NCI-H2227 (cell line): ENCODE results near the gene YPEL1.
"Not testable (repeated sequence)": the region's sequence is repeated elsewhere in the genome, so short reads cannot be mapped to it uniquely, and the experiment has no call there.

Experiments used
- DNase-seq: peaks from one replicate; lab custom pipeline; 2025; ENCODE audit not compliant: unreplicated experiment; lab: John Stamatoyannopoulos, UW

Gene YPEL1

DNA sequence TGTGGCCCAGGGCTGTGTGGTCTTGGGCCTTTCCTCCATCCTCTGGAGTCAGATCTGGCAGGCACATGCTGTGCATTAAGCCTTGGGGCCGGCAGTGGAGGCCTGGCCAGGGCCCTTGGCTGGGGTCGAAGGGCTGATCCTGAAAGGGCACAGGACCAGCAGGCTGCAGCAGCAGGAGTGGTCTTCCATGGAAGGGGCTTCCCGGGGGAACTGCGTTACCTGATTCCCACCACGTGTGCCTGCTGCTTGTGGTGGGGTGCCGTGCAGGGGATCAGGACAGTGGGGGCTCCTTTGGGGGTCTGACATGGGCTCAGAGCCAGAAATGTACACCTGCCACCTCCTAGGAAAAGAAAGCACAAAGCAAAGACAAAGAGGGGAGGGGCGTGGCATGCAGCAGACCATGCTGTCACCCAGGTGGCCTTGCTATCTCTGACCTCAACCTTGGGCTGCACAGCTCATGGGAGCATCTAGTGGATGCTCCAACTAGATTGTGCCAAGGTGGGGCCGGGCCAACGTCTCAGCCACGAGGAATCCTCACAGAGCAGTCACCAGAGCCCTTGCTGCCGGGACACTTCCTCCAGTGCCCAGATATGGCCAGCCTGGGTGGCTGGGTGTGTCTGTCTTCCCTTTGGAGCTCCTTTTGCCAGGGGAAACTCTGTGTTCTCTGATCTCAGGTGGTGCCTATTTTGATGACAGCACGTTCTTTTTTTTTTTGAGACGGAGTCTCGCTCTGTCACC, 17.9 kb upstream of the YPEL1 start:
- no peak for DNase-seq

DNA sequence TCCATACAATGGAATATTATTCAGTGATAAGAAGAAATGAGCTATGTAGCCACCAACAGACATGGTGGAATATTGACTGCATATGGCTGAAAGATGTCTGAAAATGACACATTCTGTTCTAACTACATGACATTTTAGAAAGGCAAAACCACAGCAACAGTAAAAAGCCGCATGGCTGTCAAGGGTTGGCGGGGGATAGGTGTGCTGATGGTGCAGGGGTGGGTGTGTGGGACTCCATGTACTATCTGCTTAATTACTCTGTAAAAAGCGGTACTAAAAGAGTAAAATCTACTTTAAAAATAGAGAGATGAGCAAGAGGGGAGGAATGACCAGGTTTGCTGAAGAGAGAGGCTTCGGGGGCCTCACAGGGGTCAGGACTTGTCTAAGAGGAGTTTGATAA, 16.7 kb upstream of the YPEL1 start:
- DNase-seq, result no peak

DNA sequence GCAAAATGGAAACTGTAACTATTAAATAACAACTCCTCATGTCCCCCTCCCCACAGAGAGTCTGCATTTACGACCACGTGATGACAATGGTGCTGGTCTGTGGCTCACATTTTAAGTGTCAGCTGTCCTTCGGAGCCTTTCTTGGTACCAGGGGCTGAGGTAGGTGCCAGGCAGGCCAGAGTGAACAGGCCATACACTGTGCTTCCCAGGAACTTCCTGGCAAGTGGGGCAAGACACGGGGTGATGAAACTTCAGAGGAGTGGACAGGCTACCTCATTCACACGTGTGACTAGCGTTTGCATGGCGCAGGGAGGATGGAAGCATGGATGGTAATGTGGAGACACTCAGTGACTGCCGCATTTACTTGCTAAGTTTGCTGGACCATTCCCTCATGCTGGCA, 10.4 kb upstream of the YPEL1 start:
- DNase-seq, result no peak

DNA sequence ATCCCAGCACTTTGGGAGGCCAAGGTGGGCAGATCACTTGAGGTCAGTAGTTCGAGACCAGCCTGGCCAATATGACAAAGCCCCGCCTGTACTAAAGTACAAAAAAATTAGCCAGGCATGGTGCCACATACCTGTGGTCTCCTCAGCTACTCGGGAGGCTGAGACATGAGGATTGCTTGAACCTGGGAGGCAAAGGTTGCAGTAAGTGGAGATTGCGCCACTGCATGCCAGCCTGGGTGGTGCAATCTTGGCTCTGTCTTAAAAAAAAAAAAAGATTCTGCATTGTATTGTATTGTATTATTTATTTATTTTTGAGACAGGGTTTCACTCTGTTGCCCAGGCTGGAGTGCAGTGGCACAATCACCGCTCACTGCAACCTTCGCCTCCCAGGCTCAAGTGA, 9.3 kb upstream of the YPEL1 start:
- not testable (repeated sequence) for DNase-seq

DNA sequence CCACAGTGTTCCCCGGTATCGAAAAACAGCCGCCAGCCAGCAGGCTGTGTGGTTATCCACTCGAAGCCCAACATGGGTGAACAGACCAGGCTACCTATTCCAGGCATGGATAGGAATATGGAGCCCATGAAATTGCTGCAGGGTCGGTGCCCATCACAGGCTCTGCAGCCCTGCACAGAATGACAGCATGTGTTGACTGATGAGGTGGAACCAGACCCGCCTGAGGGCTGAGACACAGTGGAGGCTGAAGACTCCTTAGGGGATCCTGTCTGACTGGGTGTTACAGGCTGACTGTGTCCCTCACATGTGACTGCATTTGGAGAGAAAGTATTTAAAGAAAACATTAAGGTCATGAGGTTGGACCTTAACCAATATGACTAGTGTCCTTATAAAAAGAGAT, 6.2 kb upstream of the YPEL1 start:
- DNase-seq, result no peak

DNA sequence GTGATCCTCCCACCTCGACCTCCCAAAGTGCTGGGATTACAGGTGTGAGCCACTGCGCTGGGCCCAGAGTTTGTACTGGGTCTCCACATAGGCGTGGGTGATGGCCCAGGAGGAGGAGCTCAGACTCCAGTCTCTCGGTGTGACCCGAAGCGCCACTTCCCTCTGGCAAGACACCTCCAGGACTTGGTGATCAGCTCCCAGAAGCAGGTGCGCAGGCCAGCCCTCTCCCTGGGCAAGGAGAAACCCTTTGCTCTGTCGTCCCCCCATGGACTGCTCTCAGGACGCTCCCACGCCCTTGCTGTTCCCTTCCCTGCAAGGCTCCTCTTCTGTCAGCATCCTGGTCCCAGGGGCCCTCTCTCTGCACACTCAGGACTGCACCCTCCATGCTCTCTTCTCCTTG, 5.5 kb upstream of the YPEL1 start:
- DNase-seq, result no peak

DNA sequence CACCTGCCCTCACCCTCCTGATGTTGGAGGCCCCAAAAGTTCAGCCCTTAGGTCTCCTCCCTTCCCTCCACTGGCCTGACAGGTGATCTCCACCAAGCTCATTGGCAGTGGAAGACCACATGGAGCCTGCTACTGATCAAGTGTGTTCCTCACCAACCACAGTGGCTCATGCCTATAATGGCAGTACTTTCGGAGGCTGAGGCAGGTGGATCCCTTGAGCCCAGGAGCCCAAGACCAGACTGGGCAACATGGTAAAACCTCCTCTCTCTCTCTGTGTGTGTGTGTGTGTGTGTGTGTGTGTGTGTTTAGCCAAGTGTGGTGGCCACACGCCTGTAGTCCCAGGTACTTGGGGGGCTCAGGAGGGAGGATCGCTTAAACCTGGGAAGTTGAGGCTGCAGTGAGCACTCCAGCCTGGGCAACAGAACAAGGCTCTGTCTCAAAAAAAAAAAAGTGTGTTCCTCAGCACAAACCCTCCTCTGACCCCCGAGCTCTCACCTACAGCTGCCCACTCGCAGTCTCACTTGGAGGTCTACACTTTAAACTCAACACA, 4.3 kb upstream of the YPEL1 start:
- no peak for DNase-seq

DNA sequence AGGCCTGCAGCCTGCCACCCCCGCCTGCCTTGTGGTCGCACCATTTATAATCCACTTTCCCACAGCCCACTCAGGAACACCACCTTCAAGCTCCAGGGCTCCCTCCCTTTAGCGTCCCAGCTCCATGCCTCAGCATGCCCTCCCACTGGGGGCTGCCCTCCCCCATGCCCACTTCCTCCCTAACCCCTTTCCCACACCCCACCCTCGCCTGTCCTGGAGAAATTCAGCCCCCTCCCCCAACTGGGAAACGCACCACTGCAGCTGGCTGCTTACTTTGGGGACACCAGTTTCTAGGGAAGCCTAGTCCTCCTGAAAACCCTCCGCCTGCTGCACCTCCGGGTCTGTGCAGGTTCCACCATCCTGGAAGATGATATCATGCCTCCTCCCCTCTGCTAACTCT, 3.4 kb upstream of the YPEL1 start:
- no peak for DNase-seq

DNA sequence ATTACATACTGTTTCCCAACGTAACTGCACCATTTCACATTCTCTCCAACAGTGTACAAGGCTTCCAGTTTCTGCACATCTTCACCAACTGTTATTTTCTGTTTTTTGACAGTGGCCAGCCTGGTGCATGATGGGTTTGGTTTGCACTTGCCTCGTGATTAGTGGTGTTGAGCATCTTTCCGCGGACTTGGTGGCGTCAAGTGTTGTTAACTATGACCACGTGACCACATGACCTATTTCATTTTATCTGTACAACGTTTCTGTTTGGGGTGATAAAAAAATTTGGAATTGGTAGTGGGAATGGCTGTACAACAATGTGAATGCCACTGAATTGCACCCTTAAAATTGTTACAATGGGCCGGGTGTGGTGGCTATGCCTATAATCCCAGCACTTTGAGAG, 2.5 kb upstream of the YPEL1 start:
- DNase-seq, result no peak

DNA sequence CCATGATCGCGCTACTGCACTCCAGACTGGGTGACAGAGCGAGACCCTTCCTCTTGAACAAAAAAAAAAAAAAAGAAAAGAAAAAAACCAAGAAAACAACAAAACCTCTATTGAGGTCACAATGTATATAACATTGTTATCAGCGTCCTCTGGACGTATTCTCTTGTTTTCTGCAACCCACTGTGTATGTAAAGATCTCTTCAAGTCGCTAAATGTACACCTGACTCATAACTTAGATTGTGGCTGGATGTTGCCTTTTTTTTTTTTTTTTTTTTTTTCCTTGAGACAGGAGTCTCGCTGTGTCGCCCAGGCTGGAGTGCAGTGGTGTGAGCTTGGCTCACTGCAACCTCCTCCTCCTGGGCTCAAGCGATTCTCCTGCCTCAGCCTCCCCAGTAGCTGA, 1.4 kb upstream of the YPEL1 start:
- no peak for DNase-seq

DNA sequence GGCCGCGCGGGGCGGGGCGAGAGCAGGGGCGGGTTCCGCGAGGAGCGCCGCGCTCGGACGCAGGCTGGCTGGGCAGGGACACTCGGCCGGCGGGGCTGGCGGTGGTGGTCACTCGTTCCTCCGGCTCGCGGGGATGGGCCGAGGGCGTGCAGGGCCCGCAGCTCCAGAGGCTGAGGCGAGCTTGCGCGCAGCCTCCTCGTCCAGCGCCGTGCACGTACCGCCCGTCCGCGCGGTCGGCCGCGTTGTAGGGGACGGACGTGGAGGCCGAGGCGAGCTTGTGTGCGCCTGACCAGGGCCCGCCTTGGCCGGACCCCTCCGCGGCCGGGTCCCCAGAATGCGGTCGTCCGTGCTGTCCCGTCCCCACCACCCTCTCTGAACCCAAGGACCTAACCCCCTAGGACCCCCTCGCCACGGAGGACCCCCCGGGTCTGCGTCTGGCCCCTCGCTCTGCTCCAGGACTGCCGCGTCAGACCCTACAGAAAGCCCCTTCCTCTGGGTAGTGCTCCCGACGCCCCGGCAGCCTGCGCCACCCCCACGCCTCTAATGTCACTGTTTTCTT, 569 bp upstream of the YPEL1 start:
- DNase-seq, result no peak

DNA sequence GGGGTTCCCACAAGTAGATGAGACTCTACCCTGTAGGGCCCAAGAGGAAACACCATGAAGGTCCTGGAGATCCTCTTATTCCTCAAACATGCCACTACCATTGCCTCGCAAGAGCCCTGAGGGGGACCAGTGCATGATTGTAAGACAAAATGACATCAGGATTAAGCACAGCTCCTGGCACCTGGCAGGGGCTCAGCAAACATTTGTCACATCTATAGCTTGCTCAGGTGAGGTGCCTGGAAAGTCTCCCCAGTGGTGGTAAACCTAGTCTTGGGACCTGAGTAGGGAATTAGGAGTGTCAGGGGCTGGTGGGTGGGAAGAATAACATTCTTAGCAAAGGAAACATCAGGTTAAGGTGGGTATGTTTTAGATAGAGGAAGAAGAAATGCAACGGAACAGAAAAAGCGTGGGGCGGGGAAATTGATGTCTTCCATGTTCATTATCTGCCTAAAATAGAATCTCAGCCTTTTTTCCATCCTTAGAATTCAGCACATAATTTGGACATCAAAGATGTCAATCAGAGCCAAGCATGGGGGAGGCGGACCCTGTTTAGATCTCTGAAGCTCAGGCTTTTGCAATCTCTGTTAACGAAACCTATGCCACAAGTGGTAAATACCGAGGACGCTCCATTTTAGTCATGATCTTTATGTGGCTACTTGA, 924 bp downstream of the YPEL1 start:
- peak; percentile 46 for DNase-seq

DNA sequence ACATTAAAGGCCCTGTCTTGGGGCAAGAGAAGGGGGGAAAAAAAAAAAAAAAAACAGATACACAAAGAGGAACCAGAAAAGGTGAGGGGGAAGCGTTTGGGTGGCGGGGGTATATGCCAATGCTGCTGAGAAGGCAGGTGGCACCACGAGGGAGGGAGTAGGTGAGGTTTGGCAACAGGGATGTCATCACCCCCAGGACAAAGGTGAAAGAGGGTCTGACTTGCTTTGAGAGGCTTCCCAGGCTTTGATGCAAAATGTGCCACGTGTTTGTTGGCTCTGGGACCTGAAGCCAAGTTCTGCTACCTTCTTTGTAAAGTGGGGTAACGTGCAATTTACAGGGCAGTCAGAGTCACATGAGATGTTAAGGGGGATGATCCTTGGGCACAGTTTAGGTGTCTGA, 4.1 kb downstream of the YPEL1 start:
- no peak for DNase-seq

DNA sequence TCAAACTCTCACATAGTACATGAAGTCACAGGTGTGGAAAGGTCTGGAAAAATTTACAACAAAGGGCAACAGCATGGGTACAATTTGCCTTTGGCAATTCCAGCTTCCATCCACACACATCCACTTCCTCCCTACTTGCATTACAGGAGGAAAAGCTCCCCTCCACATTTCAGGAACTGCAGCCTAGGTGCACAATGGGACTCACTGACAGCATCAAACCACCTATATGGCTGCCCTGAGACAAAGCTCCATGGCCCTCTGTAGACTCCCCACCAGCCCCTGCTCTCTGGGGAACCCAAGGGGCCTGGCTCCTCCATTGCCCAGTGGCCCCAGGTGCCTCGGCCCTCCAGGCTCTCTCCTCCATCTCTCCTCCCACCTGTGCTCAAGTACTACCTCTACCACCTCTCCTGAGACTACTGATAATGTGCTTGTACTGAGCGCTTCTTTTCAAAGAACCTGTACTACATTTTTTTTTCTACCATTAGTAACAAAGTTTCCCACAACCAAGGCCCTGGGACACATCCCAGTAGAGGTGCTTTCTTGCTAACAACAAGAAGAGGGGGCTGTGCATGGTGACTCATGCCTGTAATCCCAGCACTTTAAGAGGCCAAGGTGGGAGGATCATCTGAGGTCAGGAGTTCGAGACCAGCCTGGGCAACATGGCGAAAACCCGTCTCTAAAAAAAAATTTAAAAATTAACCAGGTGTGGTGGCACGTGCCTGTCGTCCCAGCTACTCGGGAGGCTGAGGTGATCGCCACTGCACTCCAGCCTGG, 4.9 kb downstream of the YPEL1 start:
- no peak for DNase-seq

DNA sequence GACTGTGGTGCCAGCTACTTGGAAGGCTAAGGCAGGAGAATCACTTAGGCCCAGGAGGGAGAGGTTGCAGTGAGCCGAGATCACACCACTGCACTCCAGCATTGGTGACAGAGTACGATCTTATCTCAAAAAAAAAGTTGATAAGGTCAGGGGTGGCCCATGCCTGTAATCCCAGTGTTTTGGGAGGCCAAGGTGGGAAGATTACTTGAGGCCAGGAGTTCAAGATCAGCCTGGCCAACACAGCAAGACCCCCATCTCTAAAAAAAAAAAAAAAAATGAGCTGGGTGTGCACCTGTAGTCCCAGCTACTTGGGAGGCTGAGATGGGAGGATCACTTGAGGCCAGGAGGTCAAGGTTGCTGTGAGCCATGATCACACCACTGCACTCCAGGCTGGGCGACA, 6.4 kb downstream of the YPEL1 start:
- not testable (repeated sequence) for DNase-seq

DNA sequence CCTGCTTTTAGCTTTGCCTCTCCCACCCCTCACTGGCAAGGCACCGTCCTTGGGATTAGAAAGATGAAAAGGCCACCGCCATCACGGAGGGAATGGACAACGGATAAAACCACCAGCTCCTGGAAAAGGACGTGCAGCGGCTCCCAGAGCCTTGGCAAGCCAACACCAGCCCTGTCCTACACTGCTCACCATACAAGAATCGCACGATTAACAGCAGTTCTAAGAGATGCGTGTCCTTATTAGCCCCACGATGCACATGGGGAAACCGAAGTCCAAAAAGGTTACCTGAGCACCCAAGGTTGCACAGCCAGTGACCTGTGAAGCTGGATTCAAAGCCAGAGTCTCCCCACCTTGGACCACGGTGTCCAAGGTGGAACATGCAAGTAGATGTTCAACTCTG, 7.3 kb downstream of the YPEL1 start:
- no peak for DNase-seq

DNA sequence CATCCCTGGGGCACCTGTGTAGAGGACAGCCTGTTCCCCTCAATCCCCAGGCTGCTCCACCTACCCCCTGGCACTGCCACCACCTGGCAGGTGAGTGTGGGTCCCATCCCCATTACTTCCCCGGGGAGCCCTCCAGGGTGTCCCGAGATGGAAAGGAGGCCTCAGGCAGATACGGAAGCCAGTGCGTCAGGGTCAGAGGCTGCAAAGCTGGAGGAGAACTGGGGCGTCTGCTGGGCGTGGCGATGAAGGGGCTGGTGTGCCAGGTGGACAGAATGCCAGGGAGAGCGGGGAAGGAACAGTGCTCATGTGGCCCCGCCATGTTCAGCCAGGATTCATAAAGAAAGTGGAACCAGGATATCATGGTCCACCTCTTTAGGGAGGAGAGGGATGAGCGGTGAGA, 7.8 kb downstream of the YPEL1 start:
- no peak for DNase-seq

DNA sequence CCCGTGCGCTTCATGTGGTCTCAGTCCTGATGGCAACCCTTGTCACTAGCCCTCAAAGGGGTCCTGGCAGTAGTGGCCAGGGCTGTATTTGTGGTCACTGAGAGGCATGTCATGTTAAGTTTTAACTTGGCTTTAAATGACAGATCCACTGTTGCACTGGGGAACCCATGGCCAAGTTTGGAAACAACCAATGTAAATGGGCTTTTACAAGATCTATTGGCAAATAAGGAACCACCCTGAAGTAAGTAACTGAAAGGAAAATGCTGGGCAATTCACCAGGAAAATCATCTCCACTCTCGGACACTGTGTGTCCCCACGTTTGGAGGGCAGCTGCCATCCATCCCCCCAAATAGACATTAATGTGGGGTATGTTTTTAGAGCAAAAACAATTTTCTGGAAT, 8.4 kb downstream of the YPEL1 start:
- DNase-seq, result no peak

DNA sequence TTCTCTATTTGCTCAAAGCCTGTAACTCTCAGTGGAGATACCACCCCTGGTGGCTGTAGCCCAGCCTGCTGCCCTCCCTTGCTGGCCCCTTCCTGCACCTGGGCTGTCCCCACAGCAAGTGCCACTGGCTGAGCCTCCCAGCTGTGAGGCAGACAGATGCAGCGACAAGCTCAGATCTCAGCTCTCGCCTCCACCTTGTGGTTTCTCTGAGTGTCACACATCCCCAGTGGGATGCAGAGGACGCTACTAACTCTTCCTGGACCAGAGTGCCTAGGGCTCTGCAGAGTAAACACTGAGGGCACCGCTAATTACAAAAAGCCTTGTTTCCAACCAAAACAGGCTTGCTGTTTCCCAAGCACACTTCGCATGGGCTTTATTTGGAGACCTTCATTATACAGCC, 8.9 kb downstream of the YPEL1 start:
- DNase-seq, result peak; percentile 68

DNA sequence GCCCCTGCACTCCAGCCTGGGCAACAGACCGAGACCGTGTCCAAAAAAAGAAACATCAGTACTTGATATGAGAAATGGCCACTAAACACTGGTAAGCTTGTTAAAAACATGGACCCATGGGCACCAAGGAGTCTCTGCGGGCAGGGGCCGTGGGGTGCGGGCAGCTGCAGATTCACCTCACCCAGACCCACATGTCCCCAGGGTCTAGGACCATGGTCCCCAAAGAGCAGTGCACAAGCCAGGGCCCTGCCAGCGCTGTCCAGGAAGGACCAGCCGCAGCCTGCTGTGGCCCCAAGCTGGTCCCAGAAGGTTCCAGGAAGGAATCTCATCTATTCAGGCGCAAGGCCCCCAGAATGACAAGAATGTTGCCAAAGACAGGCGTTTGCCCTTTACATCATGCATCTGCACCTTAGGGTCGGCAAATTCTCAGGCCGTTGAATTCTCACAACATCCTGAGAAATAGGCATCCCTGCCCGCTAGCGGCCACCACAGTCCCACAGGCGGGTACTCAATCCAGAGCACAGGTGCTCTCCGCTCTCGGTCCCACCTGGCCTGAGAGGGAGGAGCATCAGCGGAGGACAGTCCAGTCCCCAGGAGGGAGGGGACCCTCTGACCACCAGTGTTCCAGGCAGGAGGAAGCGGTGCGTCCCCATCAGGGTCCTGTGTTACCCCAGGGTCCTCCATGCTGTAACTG, 9.5 kb downstream of the YPEL1 start:
- no peak for DNase-seq

DNA sequence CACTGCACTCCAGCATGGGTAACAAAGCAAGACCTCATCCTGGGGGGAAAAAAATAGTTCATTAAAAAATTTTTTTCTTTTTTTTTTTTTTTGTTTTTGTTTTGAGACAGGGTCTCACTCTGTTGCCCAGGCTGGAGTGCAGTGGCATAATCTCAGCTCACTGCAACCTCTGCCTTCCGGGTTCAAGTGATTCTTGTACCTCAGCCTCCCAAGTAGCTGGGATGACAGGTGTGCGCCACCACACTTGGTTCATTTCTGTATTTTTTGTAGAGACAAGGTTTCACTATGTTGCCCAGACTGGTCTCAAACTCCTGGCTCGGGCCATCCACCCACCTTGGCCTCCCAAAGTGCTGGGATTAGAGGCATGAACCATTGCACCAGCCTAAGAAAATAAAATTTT, 11.1 kb downstream of the YPEL1 start:
- not testable (repeated sequence) for DNase-seq
